IPS-11a (cell line): Measurements from ENCODE around the gene HTT.

Experiments used
- H3K4me3 ChIP-seq: one replicate; pipeline ENCODE4 v1.5.1; 2013; ENCODE audit warnings: low read depth, low read length, control low read depth

The HTT gene

DNA sequence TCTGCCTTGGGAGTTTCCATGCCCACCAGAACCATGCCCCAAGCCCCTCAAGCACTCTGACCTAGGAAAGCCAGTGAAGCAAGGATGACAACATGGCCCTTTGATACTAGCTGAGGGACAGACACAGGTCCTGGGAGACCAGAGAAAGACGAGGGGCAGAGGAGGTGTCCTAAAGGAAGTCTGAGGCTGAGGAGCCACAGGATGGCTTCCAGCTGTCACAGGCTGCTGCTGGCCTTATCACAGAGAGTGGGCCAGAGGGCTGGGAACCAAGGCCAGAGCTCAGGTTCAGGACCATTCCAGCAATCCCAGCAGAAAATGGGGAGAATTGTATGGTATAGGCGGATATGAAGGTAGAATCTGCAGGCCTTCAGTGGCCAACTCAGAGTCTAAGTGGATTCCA, 142.8 kb downstream of the HTT start:
- H3K4me3 ChIP-seq: no peak overlapping the region

DNA sequence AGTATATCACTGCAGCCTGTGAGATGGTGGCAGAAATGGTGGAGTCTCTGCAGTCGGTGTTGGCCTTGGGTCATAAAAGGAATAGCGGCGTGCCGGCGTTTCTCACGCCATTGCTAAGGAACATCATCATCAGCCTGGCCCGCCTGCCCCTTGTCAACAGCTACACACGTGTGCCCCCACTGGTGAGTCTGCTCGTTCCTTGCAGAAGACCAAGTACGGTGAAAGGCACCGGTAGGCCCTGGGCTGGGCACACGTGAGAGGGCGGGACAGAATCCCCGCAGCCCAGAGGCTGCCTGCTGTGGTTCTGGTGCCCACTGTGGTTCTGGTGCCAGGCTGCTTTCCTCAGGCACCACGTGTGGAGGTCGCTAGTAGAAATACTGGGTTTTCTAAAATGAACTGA, 143.3 kb downstream of the HTT start:
- H3K4me3 ChIP-seq: no peak overlapping the region

DNA sequence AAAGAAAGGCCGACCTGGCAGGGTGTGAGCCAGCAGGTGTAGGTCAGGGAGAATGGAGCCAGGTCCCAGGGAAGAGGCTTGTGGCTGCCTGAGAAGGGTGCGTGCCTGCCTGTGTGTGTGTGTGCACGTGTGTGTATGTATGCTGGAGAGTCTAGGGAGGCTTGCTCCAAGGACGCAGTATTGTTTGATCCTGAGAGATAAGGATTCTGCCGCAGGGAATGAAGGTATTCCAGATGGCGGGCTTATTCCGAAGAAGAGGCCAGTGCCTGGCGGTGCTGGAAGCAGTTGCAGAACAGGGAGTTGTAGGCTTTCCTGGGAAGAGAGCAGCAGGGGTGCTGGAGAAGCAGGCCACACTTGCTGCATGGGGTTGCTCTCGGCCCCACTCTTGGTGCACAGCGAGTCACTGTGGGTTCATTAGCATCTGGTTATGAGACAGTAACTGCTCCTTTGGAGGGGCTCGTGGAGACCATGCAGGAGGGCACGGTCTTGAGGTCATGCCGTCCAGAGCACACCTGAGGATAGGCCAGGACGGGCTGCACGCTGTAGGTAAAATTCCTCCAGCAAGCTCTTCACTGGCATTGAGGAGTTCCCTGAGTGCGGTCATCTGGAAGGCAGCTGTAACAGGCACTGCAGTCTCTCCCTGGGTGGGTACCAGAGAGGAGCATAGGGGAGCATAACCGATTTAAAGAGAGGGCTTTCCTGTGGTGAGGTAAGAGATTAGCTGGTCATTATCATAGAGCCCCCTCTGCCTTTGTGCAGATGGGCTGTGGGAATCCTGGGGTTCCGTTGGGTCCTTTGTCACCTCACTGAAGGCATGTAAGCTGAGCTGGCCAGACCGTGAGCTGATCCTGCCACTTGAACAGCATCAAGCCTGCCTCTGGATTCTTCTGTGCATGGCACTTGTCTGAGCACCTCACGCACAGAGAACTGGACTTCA, 144.6 kb downstream of the HTT start:
- no peak overlapping the region for H3K4me3 ChIP-seq

DNA sequence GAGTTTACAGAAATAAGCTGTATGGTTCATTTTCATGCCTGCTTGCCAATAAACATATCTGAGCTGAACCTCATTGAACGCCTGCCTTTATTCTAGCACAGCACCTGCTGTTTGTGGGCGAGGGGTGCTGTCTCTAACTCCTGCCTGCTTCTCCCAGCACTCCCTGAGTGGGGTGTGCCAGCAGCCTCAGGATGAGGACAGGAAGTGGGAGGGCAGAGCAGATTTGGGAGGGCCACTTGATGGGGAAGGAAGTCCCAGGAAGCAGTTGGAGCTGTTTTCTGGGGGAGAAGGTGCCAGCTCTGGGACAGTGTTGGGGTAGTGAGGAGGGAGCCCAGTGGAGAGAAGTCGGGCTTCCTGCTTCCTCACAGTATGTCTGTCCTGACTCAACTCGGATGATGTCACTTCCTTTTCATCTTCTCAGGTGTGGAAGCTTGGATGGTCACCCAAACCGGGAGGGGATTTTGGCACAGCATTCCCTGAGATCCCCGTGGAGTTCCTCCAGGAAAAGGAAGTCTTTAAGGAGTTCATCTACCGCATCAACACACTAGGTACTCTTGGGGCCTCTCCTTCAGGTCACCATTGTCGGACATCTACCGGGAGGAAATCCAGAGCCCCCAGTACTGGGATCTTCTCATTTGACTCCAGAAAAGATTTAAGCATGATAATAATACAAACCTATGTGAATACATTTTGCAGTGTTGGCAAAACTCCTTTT, 145.4 kb downstream of the HTT start:
- H3K4me3 ChIP-seq: no peak overlapping the region

DNA sequence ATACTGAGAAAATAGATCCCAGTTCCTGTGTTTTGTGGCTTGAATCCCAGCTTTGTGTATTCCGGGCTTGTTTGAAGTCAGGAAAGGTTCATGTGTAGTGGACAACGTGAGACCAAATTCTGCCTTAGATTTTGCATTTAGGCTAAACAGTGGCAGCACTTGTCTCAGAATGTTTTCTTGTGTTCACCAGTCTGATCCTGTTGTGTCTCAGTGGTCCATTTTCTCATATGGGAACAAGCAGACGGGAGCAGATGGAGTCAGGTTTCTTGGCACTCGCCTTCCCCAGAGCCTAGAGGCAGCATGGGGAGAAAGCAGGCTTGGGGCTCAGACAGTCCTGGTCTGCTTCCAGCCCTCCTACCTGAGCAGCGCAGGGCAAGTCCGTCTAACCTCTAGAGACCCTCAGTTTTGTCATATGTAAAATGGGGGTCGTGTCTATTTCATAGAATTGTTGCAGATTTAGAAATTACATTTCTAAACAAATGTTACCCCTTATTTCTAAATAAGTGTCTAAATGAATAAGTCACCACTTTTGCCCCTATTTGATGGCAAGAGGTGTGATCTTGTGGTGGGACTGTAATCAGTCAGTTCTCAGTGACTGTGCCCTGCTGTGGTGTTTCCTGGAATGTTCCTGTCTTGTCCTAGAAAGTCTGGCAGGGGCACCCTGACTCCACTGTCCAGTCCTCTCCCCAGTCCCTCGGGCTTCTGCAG, 146.1 kb downstream of the HTT start:
- H3K4me3 ChIP-seq: no peak overlapping the region

DNA sequence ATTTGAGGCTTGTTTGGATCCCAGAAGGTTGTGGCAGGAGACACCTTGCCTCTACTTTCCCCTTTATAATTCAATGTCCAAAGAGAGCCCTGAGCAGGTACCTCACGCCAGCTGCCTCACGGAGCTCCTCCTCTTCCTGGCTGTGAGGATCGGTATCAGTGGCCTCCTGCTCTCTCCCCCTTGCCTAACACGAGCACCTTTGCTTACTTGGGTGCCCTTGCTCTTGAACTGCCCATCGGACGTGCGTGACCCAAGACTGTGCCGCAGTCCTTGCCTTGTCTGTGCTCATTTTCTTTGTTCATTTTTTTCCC, 146.7 kb downstream of the HTT start:
- H3K4me3 ChIP-seq: no peak overlapping the region

DNA sequence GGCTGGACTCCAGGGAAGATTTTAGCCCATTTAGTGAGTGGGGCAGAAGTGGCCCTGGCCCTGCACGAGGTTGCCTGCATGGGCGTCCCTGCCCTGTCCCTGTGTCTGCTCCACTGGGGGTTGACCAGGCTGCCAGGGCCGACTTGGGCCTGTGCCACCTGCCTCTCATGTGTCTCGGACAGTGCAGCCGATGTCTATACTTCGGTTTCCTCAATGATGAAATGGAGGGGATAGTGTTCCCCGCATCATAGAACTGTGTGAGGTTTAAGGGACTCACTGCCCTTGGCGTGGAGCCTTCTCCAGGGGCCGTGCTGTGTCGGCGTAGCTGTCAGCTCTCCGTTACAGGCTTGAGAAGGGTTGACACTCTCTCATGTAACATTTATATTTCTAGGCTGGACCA, 147.5 kb downstream of the HTT start:
- no peak overlapping the region for H3K4me3 ChIP-seq

DNA sequence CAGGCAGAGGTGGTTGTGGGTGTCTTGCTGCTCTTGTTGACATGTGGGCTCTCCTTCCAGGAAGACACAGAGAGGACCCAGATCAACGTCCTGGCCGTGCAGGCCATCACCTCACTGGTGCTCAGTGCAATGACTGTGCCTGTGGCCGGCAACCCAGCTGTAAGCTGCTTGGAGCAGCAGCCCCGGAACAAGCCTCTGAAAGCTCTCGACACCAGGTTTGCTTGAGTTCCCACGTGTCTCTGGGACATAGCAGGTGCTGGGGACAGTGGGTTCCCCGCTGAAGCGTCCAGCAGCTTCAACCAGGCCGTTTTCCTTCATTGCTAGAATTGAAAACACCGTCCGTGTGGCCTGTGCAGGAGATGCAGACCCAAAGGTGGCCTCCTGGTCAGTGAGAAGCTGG, 148.9 kb downstream of the HTT start:
- no peak overlapping the region for H3K4me3 ChIP-seq

DNA sequence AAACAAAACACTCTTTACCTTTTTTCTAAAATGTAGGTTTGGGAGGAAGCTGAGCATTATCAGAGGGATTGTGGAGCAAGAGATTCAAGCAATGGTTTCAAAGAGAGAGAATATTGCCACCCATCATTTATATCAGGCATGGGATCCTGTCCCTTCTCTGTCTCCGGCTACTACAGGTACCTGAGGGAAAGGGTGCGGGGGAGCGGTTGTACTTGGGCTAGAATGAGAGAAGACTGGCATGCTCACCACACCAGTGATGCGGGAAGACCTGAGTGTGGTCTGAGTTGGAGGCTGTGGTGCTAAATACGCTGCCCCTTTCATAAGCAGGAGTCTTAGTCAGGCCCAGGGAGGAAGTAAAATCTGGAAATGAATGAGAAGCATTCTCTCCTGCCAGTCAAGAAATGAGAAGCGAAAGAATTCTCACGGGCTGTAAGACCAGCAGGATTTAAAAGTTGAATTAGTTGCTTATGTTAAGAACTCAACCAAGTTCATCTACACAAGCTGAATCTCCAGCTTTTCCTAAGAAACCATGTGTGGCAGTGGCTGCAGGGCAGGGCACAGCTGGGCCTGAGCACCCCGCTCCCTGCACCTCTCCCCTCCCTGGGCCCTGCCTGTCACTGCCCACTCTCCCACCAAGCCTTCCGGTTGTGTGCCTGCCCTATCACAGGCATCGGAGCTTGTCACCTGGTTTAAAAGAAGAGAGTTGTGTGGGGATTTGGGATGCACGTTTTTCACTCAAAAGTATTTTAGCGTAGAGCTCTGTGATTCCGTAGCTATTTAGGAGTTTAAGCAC, 149.7 kb downstream of the HTT start:
- no peak overlapping the region for H3K4me3 ChIP-seq

DNA sequence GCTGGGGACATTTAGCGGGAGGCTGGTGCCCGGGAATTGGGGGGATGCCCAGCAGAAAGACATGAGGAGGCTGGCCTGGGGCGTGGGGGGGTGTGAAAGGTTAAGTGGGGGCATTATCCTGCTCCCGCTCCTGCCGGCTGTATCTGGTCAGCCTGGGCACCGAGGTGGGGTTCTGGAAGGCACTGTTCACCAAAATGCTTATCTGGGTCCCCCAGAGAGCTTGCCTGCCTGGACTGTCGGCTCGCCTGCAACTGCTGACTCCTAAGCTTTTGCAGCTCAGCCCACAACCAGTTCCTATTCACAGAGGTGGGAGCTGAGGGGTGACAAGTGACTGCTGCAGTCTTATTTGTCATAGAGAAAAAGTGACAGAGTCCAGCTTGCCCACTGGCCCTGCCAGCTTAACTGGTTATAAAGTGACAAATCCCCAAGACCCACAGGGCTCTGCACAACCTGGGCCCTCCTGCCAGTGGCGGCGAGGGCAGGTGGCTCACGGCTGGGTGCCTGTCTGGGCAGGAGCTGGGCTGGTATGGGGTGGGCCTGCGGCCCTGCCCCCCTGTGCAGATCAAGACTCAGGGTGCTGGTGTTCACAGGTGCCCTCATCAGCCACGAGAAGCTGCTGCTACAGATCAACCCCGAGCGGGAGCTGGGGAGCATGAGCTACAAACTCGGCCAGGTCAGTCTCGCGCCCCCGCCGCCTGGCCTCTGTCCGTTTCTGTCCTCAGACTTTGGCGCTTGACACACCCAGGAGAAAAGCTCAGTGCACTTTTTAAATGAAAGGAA, 150.8 kb downstream of the HTT start:
- no peak overlapping the region for H3K4me3 ChIP-seq

DNA sequence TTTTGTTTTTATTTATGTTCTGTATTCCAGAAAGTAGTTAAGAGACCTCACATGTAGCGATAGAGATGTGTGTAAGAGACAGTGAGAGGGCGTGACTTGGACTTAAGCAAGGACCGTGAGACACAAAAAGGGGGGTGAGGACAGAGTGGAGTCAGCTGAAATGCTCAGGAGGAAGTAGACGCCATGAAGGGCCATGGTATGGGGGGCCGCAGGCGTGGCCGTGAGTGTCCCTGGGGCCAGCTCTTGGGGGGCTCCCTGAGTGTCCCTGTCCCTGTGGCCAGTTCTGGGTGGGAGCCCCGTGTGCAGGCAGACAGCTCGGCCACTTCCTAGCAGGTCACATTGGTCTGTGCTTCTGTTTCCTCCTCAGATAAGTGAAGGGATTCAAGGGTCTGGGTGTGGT, 151.5 kb downstream of the HTT start:
- no peak overlapping the region for H3K4me3 ChIP-seq

DNA sequence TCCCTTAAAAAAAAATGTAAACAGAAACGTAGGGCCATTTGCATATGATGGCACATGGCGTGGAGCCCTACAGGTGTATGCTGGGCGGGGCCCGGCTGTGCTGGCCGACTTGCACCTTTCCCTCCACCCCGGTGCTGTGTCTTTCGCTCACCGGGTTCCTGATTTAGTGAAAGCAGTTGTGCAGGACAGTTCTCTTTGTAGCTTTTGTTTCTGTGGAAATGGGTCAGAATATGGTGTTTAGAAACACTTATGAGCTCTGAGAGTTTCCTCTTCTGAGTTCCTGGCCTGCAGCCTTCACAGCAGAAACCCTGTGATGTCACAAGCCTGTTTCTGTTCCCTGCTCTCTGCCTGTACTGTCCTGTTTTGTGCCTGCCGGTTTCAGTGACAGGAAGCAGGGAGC, 152.0 kb downstream of the HTT start:
- H3K4me3 ChIP-seq: no peak overlapping the region

DNA sequence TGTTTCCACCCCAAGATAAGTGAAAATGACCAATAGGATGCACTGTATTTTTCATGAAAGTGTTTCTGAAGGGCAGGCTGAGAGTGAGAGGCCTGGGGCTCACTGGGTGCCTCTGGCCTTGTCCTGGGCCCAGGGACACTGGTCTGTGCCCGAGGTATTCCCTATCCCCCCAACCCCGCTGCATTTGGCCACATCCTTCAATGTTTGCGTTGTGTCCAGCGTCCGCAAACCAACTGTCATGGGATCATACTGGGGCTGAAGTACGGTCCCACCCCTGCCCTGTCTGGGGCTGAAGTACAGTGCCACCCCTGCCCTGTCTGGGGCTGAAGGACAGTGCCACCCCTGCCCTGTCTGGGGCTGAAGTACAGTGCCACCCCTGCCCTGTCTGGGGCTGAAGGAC, 152.5 kb downstream of the HTT start:
- H3K4me3 ChIP-seq: no peak overlapping the region

DNA sequence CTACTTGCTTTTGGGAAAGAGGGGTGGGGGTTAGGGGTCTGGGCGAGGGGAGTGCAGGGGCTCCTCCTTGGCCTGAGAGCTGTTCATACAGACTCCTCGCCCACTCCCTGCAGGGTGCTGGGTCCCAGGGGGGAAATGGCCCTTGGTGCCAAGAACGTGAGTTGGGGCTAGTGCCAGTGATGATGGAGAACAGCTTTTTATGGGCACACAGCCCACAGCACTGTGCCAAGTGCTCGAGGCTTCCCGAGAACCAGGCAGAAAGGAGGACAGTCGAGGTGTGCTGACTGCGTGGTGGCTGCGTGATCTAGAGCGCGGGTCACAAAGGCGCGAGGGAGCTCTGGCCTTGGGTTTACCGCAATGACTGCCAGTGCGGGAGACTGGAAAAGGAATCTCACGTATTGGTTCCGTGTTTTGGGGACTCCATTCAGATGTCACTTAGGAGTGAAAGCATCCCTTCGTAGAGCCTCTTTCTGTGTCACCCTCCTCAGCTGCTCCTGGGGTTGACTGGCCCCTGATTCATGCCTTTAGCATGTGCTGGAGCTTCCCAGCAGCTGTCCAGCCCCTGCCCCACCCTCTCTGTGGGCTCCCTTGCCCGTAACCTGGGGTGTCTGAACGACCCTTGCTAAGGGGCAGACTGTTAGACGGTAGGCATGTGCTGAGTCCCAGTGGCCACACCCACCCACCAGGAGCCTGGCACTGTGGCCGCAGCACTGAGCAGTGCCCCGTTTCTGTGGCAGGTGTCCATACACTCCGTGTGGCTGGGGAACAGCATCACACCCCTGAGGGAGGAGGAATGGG, 153.6 kb downstream of the HTT start:
- no peak overlapping the region for H3K4me3 ChIP-seq

DNA sequence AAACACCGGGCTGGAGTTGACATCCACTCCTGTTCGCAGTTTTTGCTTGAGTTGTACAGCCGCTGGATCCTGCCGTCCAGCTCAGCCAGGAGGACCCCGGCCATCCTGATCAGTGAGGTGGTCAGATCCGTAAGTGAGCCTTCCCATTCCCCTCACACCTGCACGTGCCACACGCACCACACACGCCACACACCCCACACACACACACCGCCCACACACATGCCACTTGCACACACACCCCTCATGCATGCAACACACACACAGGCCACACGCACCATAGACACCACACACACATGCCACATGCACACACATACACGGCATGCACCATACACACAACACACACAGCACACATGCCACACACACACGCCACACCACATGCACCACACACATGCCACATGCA, 154.4 kb downstream of the HTT start:
- H3K4me3 ChIP-seq: no peak overlapping the region

DNA sequence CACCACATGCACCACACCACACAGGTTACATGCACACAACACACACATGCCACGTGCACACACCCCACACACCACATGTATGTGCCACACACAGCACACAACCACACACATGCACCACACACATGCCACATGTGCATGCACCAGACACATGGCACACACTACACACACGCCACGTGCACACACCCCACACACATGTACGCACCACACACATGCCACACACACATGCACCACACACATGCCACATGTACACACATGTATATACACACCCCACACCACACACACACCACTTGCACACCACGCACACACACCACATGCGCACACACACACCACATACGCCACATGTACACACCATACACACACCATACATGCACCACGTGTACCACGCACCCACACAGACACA, 154.8 kb downstream of the HTT start:
- H3K4me3 ChIP-seq: no peak overlapping the region

DNA sequence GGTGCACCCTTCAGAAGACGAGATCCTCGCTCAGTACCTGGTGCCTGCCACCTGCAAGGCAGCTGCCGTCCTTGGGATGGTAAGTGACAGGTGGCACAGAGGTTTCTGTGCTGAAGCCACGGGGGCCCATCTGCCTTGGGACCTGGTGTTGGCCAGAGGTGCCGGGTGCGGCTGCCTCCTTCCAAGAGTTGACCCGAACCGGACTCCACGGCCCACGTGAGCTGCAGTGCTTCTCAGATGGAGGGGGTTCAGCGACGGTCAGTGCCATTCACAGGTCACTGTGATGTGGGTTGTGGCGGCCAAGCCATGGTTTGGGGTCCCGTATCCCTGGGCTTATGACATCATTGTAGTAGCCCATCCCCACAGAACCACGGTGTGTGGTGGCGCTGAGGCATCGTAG, 155.5 kb downstream of the HTT start:
- no peak overlapping the region for H3K4me3 ChIP-seq

DNA sequence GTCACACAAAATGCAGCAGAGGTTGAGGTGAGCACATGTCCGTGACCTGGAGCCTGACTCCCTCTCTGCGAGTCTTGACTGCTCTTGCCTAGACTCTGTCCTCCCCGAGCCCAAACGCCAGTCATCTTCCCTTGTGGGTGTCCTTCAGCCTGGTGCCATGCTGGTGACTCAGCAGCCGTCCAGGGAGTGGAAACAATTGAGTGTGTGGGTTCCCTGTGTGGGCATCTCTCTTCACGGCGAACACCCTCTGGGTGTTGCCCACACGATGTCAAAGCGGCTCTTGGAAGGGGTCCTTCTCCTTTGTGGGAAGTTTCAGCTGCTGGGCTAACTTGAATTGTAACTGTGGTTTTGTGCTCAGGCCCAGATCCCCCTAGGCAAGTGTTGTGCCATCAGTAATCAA, 157.0 kb downstream of the HTT start:
- no peak overlapping the region for H3K4me3 ChIP-seq

DNA sequence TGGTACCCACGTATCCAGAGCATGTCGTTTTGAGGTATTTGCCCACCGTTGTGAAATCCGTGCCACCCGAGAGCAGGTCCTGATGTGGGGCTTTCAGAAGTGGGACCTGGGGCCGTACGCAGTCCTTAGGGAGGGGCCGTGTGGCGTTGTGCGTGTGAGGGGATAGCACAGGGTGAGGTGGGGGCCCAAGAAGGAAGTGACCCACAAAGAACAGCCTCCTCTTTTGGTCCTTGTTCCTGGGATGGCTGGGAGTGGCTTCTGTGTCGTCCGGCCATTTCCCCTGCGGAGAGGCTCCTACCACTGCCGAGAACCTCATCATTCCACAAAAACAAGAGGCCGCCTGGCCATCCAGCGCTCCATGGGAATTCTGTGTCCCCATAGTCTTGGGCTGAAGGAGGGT, 157.5 kb downstream of the HTT start:
- H3K4me3 ChIP-seq: no peak overlapping the region

DNA sequence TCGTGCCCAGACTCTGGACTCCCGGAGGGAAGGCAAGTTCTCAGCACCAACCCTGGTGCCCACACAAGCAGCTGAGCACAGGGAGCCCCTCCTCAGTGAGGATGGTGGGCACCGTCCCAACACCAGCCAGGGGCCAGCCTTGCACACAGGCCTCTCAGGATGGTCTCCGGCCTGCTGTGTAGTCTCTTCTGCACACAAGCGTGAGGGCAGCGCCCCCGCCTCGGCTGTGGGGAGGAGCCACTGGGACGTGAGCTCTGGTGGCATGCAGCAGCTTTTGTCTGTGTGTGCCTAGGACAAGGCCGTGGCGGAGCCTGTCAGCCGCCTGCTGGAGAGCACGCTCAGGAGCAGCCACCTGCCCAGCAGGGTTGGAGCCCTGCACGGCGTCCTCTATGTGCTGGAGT, 158.4 kb downstream of the HTT start:
- no peak overlapping the region for H3K4me3 ChIP-seq
